ENCODE data around the gene BAHCC1.

- no peak for TF ChIP-seq CTCF (IDR thresholded peaks at IDR 0.05; ENCODE audit: extremely low read depth in 1 of 2, insufficient read depth in 1 of 2, low read depth in 1 of 2, low read length in 2 of 2)
- TF ChIP-seq POLR2AphosphoS5 (IDR thresholded peaks at IDR 0.05; ENCODE audit: insufficient read depth, low read depth, low read length), result no peak
- TF ChIP-seq JUN (IDR thresholded peaks at IDR 0.05; ENCODE audit: borderline replicate concordance, insufficient read depth, insufficient read length, low read depth), result no peak
- no peak for TF ChIP-seq EZH2 (IDR thresholded peaks at IDR 0.05; ENCODE audit: borderline replicate concordance, low read depth, low read length, severe bottlenecking)
- no peak for TF ChIP-seq POLR2A (IDR thresholded peaks at IDR 0.05; ENCODE audit: low read depth, low read length)
- no peak for TF ChIP-seq MAX (IDR thresholded peaks at IDR 0.05; ENCODE audit: insufficient read depth, insufficient read length)
Measured at GRCh38 chr17:81431545-81432482, 36.6 kb downstream of the BAHCC1 start.

All from endothelial cell of umbilical vein (primary cell).